Colon (tissue), 2 donors: ENCODE data around the gene METTL26.
"Not testable (repeated sequence)": the region's sequence is repeated elsewhere in the genome, so short reads cannot be mapped to it uniquely, and the experiment has no call there.

Experiments
- FAIRE-seq: peaks from 2 replicates; lab custom pipeline; 2012; peaks lifted over from hg19 to GRCh38; lab: Jason Lieb, UNC
- donor health status: control.
- donor health status: control.

METTL26 gene

GRCh38 chr16:624526-625070, 11.5 kb downstream of the METTL26 start:
- no peak for FAIRE-seq

GRCh38 chr16:622920-623280, 13.2 kb downstream of the METTL26 start:
- no peak for FAIRE-seq

- FAIRE-seq: no peak
Observed at GRCh38 chr16:621526-622105, 14.5 kb downstream of the METTL26 start.

- FAIRE-seq: no peak
Observed at GRCh38 chr16:620700-621525, 15.2 kb downstream of the METTL26 start.

- no peak for FAIRE-seq
Observed at GRCh38 chr16:619476-620100, 16.5 kb downstream of the METTL26 start.

DNA sequence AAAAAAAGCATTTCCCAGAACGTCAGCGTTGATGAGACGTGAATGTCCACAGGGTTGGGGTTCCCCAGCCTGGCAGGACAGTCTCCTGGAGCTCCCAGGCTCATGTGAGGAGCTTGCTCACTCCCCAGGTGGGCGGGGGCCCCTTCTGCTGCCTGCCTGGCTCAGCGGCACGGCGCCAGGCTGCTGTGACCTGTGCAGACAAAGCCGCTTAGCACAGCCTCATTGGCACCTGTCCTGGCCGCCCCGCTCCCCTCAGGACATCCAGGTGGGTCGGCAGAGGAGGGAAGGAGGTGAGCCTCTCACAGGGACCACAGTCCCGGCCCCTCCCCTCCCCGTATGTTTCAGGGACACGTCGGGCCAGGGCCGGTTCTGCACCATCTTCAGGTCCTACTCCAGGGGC, 18.2 kb downstream of the METTL26 start:
- no peak for FAIRE-seq

- no peak for FAIRE-seq
Observed at GRCh38 chr16:616733-617586, 19.1 kb downstream of the METTL26 start.

GRCh38 chr16:615122-615521, 21.0 kb downstream of the METTL26 start:
- FAIRE-seq: no peak

DNA sequence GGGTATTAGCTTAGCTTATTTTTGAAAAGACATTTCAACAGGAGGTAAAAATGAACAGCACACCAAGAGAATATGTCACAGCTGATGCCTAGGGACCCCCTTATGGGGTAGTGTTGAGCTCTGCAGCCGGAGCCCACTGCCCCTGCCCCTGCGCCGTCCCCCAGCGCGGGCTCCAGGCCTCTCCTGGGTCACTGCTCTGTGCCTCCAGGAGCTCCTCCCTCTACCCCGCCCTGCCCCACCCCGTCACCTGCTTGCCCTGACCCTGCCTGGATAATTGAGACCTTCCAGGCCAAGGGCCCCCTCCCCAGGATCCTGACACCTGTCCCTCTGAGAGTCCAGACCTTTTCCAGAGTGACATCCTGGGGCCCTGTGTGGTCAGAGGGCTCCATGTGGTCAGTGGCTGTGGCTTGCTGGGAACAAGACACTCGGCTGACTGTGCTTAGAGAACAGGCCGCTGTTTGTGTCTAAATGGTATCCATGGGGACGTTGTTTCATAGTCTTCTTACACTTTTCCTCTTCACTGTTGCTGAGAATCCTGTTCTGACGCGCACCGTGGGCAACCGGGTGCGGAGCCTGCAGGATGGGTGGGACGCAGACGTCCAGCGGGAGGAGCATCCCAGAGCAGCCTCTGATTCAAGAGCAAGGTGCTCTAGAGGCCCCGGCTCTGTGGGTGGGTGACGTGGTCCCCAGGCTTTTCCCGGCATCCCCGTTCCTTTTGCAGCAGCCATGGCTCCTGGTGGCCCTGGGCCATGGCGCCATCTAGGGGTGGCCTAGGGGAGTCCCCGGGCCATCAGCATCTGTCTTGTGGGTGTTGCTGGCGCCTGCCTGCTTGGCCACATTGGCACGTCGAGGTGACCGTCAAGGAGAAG, 25.4 kb downstream of the METTL26 start:
- no peak for FAIRE-seq

DNA sequence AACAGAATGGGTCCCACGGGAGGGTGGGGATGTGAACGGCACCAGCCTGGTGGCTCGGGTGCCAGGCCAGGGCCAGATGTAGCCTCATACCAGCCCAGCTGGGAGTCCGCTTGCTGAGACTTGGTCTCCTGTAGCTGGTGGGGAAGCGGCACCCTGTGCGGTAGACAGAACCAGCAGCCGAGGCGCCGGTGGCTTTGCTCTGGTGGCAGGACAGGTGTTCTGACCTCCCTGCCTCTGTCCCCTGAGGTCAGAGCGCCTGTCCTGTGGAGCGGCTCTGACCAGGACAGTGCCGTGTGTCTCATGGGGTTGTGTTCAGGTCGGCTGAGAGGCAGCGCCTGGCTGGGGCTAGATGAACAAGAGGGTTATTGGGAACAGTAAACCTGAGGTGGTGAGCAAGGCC, 26.1 kb downstream of the METTL26 start:
- no peak for FAIRE-seq

DNA sequence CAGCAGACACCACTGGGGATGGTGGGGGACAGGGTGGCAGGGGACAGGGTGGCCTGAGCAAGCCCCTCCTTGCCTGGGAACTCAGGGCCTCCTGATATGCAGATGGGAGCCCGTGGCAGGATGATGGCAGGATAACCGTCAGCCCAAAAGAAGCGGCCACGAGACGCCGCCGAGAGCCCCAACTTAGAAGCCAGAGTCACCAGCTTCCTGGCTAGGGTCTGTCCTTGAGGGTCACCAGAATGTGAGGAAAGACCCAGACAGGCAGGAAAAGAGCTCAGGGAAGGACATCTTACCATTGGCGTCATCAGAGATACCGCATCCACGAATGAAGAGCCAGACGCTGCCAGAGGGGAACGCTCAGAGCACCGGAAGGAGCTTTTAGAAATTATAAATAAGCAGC, 26.8 kb downstream of the METTL26 start:
- no peak for FAIRE-seq

DNA sequence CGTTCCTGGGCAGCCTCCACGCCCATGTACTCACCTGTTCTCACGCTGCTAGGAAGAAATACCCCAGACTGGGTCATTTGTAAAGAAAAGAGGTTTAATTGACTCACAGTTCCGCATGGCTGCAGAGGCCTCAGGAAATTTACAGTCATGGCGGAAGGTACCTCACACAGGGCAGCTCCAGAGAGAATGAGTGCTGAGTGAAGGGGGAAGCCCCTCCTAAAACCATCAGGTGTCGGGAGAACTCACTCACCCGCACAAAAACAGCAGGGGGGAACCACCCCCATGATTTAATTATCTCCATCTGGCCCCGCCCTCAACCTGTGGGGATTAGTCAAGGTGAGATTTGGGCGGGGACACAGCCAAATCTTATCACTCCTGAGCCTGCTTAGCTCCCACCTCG, 28.1 kb downstream of the METTL26 start:
- FAIRE-seq: no peak

GRCh38 chr16:606656-607307, 29.3 kb downstream of the METTL26 start:
- FAIRE-seq: no peak

DNA sequence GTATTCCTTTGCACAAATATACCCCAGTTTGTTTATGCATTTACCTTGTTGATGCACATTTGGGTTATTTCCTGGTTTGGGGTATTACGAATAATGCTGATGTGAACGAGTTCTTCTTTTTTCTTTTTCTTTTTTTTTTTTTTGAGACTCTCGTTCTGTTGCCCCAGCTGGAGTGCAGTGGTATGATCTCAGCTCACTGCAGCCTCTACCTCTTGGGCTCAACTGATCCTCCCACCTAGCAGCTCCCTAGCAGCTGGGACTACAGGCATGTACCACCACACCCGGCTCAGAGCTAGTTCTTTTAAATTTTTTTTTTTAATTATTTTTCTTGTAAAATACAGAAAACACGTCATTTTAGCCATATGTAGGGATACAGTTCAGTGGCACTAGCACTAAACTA, 32.2 kb downstream of the METTL26 start:
- FAIRE-seq: no peak

- FAIRE-seq: no peak
Observed at GRCh38 chr16:600781-601180, 35.3 kb downstream of the METTL26 start.

DNA sequence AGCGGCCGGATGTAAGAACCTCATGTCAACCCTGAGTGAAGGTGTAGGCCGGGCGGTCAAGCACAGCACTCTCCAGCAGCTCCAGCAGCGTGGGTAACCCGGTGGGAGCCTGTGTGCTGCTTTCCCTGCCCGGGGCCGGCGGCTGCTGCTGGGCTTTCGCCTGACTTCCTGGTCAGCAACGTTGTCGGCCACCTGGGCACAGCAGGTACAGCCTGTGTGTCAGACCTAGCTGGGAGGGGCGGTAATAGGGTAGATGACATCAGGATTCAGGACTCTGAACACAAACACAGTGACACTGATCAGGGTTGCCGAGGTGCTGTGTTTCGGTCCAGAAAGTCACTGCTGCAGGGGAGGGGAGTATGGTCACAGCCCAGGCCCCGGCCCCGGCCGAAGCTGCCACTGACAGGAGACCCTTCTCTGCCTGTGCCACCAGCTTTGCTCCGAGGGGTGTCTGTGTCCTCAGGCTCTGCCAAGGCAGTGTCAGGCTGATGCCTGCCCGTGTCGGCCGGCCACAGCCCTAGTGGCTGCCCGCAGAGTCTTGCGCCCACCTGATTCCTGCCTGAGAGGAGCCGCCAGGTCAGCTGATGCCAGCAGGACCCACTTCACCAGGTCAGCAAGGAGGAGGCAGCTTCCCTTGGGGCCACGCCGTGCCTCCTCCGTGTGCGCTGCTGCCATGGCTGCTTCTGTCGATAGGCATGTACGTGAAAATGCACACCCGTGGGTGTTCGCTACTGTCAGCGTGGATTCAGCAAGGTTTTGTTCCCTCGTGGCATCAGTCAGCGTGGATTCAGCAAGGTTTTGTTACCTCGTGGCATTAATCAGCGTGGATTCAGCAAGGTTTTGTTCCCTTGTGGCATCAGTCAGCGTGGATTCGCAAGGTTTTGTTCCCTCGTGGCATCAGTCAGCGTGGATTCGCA, 37.0 kb downstream of the METTL26 start:
- FAIRE-seq: no peak

DNA sequence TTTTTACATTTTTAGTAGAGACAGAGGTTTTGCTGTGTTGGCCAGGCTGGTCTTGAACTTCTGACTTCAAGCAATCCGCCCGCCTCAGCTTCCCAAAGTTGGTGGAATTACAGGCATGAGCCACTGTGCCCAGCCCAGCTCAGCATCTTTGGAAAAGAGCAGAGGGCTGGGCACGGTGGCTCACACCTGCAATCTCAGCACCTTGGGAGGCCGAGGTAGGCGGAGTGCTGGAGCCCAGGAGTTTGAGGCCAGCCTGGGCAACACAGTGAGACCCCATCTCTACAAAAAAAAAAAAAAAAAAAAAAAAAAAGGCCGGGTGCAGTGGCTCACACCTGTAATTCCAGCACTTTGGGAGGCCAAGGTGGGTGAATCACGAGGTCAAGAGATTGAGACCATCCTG, 38.5 kb downstream of the METTL26 start:
- not testable (repeated sequence) for FAIRE-seq

DNA sequence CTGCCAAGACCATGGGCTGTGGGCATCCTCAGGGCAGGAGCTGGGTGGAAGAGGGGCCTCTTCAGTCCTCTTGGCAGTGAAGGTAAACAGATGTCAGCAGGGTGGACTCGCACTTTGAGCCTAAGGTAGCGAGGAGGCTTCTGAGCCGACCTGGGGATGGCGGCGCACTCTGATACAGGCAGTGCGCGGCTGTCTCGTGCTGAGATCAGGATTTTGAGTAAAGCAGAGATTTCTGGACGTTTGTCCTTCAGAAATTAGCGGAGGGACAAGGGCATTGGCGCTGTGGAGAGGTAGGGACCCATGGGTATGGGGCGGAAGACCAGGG, 39.4 kb downstream of the METTL26 start:
- no peak for FAIRE-seq

DNA sequence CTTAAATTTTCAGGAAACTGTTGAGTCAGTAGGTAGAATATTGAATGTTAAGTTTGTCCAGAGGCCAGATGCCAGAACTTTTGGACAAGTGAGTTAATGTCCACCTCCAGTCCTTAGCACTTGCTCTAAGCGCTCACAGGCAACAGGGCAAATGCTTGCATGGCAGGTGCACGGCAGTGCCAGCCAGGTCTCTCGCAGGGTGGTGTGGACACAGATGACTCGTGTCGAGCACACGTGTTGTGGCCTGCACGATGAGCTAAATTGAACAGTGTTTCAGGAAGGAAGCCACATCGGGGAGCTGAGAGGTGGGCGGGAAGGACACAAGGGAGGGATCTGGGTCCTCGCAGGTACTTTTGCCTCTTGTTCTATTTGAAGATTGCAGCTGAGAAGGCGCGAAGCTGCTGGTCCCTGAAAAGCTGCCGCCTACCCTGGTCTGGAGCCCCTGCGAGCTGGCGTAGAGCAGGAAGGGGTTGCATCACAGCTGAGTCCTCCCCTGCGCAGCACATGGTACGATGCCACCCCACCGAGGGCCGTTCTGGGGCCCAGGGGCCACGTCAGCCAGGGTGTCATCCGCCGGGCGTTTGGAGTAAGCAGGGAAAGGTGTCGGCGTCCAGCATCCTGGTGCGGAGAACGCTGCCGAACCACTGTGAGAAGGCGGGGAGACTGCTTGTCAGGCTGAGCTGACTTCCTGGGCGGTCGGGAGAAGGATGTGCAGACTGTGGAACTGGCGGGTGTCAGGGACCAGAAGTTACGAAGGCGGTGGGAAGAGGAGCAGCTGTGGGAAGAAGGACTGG, 40.0 kb downstream of the METTL26 start:
- no peak for FAIRE-seq
